Tibial artery (tissue), 4 donors: ENCODE measurements around the gene FRG1.
"Not testable (repeated sequence)": the region's sequence is repeated elsewhere in the genome, so short reads cannot be mapped to it uniquely, and the experiment has no call there.

Experiments used
- DNase-seq, 2 donors: peaks; one replicate each; pipeline ENCODE4 v3.0.0-alpha.2; 2019
- H3K27ac ChIP-seq, 2 donors: fragments of 200-600 bp; sonication (generic) in 1 of 2; 1 replicate in 1 of 2; 2 replicates in 1 of 2; pipeline ENCODE4 v1.5.1; 2018 to 2019; ENCODE audit warnings: mild to moderate bottlenecking in 1 of 2
- H3K27me3 ChIP-seq, 2 donors: fragments of 200-600 bp; sonication (generic) in 1 of 2; one replicate each; pipeline versions ENCODE4 v1.5.1 to v1.6.0; 2016 to 2019
- H3K36me3 ChIP-seq, 3 donors: fragments of 200-600 bp; sonication (generic) in 2 of 3; one replicate each; pipeline ENCODE4 v1.5.1; 2016 to 2019; ENCODE audit warnings: mild to moderate bottlenecking in 2 of 3
- H3K4me1 ChIP-seq, 4 donors: fragments of 200-600 bp; sonication (generic) in 2 of 4; 1 replicate in 3 of 4; 2 replicates in 1 of 4; pipeline ENCODE4 v1.5.1; 2016 to 2019
- H3K4me3 ChIP-seq, 2 donors: fragments of 200-600 bp; sonication (generic) in 1 of 2; 1 replicate in 1 of 2; 2 replicates in 1 of 2; pipeline ENCODE4 v1.5.1; 2018 to 2019; ENCODE audit warnings: mild to moderate bottlenecking in 2 of 2
- H3K9me3 ChIP-seq, 3 donors: fragments of 200-600 bp; sonication (generic) in 1 of 3; one replicate each; pipeline ENCODE4 v1.5.1; 2016 to 2019
- CTCF ChIP-seq, 2 experiments: fragments of 200-600 bp in 1 of 2; fragments of 450-650 bp in 1 of 2; IDR thresholded peaks; one replicate each; pipeline ENCODE4 v1.5.1; 2017 to 2019; ENCODE audit warnings: antibody characterized with exemption in 2 of 2, mild to moderate bottlenecking in 1 of 2, moderate library complexity in 1 of 2
- intact Hi-C: fragments of 100-400 bp; cut with DNase I; formaldehyde crosslinking; loops from one replicate; pipeline ENCODE4 v1.15.0; 2023; ENCODE audit warnings: low total_unique reads

Gene FRG1

GRCh38 chr4:189940178-189941004 is at the start of gene FRG1:
Gene FRG1 (plus strand): TSS chr4:189940872. CDS start chr4:189941010, 138 bp downstream.
- Histone ChIP-seq H3K27me3 (no peaks in the 10 kb centered on the region), H3K36me3 (no peaks in the 10 kb centered on the region), H3K4me3 (peak within 1 kb of the TSS; percentile 92 to 96), H3K9me3 (no peaks in the 10 kb centered on the region), H3K4me1 (peaks cover 0 to 38% (median 12%) of the 10 kb centered on the region in 4 donors), H3K27ac (peak within 1 kb of the TSS; percentile 93 to 95)
- peak; percentile 88 to 92 for TF ChIP-seq CTCF (IDR thresholded peaks at IDR 0.05)
- DNase-seq: peak; percentile 89 to 97
- intact Hi-C loops: no loop called here

- DNase-seq: no peak
- TF ChIP-seq CTCF (IDR thresholded peaks at IDR 0.05): no peak
- H3K4me3 ChIP-seq: no peak overlapping the region
- no peaks in the 10 kb centered on the region for H3K27me3 ChIP-seq
- no peaks in the 10 kb centered on the region for H3K36me3 ChIP-seq
- no peak overlapping the region for H3K27ac ChIP-seq
- intact Hi-C loops: no loop called here
- H3K9me3 ChIP-seq: no peaks in the 10 kb centered on the region
- no peaks in the 10 kb centered on the region for H3K4me1 ChIP-seq
Measured at GRCh38 chr4:189897667-189898066, 43.0 kb upstream of the FRG1 start.

GRCh38 chr4:189899481-189900015 is 41.1 kb upstream of the FRG1 start:
- H3K36me3 ChIP-seq, intact Hi-C loops, H3K27me3 ChIP-seq, H3K4me3 ChIP-seq, DNase-seq, H3K4me1 ChIP-seq, H3K27ac ChIP-seq, H3K9me3 ChIP-seq: not testable (repeated sequence)

GRCh38 chr4:189904420-189905027 is 36.1 kb upstream of the FRG1 start:
- intact Hi-C loops: not testable (repeated sequence)

GRCh38 chr4:189912170-189912569 is 28.5 kb upstream of the FRG1 start:
- Histone ChIP-seq H3K27ac (no peak overlapping the region), H3K4me1 (no peaks in the 10 kb centered on the region), H3K9me3 (peaks cover 0 to 11% (median 6%) of the 10 kb centered on the region in 3 donors), H3K4me3 (no peak overlapping the region), H3K27me3 (no peaks in the 10 kb centered on the region), H3K36me3 (peaks cover 0 to 10% (median 0%) of the 10 kb centered on the region in 3 donors)
- no peak for DNase-seq
- intact Hi-C loops: no loop called here
- TF ChIP-seq CTCF (IDR thresholded peaks at IDR 0.05): no peak

More at GRCh38 chr4:189904420-189905027, 36.1 kb upstream of the FRG1 start:
- DNase-seq: peak in 1 of 2 donors; percentile 28
- H3K9me3 ChIP-seq, H3K4me1 ChIP-seq, H3K27ac ChIP-seq, H3K27me3 ChIP-seq, H3K4me3 ChIP-seq, H3K36me3 ChIP-seq: not testable (repeated sequence)
- TF ChIP-seq CTCF (IDR thresholded peaks at IDR 0.05): peak; percentile 43 to 51
